Ascending aorta (tissue), 2 donors: Measurements from ENCODE around the gene ANAPC7. TPM values are rescaled to one million over a fixed set of nuclear protein-coding genes. Genes with fewer than 3 reads are reported as not detected.
A peak's percentile ranks its signal among the peaks of the same experiment; 100 is the strongest.
"Not testable (repeated sequence)": the region's sequence is repeated elsewhere in the genome, so short reads cannot be mapped to it uniquely, and the experiment has no call there.

Experiments
- DNase-seq, 2 donors: peaks; one replicate each; pipeline ENCODE4 v3.0.0-alpha.2; 2019; ENCODE audit warnings: low spot score in 2 of 2
- H3K27ac ChIP-seq, 2 donors: fragments of 200-600 bp; sonication (generic); one replicate each; pipeline ENCODE4 v1.5.1; 2016 to 2017; ENCODE audit warnings: mild to moderate bottlenecking in 1 of 2
- H3K27me3 ChIP-seq: fragments of 200-600 bp; sonication (generic); one replicate; pipeline ENCODE4 v1.5.1; 2017
- H3K36me3 ChIP-seq, 2 donors: fragments of 200-600 bp; sonication (generic); one replicate each; pipeline ENCODE4 v1.5.1; 2016
- H3K4me1 ChIP-seq, 2 donors: fragments of 200-600 bp; sonication (generic); one replicate each; pipeline ENCODE4 v1.5.1; 2016 to 2017; ENCODE audit warnings: mild to moderate bottlenecking in 1 of 2
- H3K4me3 ChIP-seq, 2 donors: fragments of 200-600 bp; sonication (generic); one replicate each; pipeline ENCODE4 v1.5.1; 2016 to 2017; ENCODE audit warnings: mild to moderate bottlenecking in 1 of 2
- H3K9me3 ChIP-seq, 2 donors: fragments of 200-600 bp; sonication (generic); one replicate each; pipeline ENCODE4 v1.5.1; 2016
- intact Hi-C: fragments of 100-400 bp; cut with DNase I; formaldehyde crosslinking; loops from one replicate; pipeline ENCODE4 v1.15.1; 2023
- total RNA-seq: library from RNA; depleted of rRNA; stranded (reverse); fragments of >200 nt; gene quantifications from one replicate; pipeline ENCODE4 v1.1.0, GENCODE V29; 2016
- TF ChIP-seq, protein P1 (sequence below), 3 experiments: fragments of 200-600 bp in 2 of 3; fragments of 450-650 bp in 1 of 3; sonication (generic) in 2 of 3; IDR thresholded peaks; one replicate each; pipeline ENCODE4 v1.5.1; 2016 to 2019; ENCODE audit warnings: antibody characterized with exemption in 3 of 3, mild to moderate bottlenecking in 1 of 3, moderate library complexity in 1 of 3

Gene ANAPC7
- total RNA-seq, 1 donor from 2014 or later = 34.7 TPM

DNA sequence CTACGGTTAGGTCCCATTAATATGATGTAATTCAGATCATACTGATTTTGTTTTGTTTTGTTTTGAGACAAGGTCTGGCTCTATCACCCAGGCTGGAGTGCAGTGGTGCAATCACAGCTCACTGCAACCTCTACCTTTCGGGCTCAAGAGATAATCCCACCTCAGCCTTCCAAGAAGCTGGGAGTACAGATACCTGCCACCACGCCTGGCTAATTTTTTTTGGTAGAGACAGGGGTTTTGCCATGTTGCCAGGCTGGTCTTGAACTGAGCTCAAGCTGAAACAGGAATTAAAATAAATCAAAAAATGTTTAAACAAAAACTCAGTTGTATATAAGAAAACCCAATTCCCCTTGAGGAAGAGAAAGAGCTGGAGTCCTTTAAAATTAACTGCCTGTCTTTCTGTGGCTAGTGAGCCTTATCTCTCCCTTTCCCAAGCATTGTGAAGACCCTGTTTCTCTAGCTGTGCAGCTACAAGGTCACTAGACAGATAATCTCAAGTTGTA, 17.7 kb upstream of the ANAPC7 start:
- no peak overlapping the region for H3K4me3 ChIP-seq
- TF ChIP-seq, protein P1, sequence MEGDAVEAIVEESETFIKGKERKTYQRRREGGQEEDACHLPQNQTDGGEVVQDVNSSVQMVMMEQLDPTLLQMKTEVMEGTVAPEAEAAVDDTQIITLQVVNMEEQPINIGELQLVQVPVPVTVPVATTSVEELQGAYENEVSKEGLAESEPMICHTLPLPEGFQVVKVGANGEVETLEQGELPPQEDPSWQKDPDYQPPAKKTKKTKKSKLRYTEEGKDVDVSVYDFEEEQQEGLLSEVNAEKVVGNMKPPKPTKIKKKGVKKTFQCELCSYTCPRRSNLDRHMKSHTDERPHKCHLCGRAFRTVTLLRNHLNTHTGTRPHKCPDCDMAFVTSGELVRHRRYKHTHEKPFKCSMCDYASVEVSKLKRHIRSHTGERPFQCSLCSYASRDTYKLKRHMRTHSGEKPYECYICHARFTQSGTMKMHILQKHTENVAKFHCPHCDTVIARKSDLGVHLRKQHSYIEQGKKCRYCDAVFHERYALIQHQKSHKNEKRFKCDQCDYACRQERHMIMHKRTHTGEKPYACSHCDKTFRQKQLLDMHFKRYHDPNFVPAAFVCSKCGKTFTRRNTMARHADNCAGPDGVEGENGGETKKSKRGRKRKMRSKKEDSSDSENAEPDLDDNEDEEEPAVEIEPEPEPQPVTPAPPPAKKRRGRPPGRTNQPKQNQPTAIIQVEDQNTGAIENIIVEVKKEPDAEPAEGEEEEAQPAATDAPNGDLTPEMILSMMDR (IDR thresholded peaks at IDR 0.05) = no peak
- DNase-seq = no peak
- no peaks in the 10 kb centered on the region for H3K4me1 ChIP-seq
- no peak overlapping the region for H3K27ac ChIP-seq
- no peaks in the 10 kb centered on the region for H3K27me3 ChIP-seq
- no peaks in the 10 kb centered on the region for H3K36me3 ChIP-seq
- intact Hi-C loops = no loop called here
- no peaks in the 10 kb centered on the region for H3K9me3 ChIP-seq

DNA sequence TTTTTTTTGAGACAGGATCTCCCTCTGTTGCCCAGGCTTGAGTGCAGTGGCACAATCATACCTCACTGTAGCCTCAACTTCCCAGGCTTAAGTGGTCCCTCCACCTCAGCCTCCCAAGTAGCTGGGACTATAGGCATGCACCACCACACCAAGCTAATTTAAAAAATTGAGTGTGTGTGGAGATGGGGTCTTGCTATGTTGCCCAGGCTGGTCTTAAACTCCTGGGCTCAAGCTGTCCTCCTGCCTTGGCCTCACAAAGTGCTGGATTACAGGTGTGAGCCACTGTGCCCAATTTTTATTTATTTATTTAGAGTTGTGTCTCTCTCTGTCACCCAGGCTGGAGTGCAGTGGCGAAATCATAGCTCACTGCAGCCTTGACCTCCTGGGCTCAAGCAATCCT, 17.1 kb upstream of the ANAPC7 start:
- intact Hi-C loops, H3K27ac ChIP-seq, DNase-seq, H3K9me3 ChIP-seq, H3K4me1 ChIP-seq, H3K36me3 ChIP-seq, H3K27me3 ChIP-seq, H3K4me3 ChIP-seq: not testable (repeated sequence)

DNA sequence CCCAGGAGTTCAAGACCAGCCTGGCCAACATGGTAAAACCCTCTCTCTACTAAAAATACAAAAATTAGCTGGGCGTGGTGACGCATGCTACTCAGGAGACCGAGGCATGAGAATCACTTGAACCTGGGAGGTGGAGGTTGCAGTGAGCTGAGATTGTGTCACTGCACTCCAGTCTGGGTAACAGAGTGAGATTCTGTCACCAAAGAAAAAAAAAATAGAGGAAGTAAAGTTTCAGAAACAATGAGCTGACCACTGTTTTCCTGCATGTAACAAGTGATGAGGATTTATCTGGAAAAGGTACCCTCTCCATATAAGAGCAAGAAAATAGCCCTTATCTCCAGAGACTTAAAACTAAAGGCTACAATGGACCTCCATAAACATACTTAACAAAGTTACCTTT, 13.6 kb upstream of the ANAPC7 start:
- H3K4me1 ChIP-seq, H3K27ac ChIP-seq, H3K27me3 ChIP-seq, H3K9me3 ChIP-seq, H3K4me3 ChIP-seq, intact Hi-C loops, DNase-seq, H3K36me3 ChIP-seq: not testable (repeated sequence)

DNA sequence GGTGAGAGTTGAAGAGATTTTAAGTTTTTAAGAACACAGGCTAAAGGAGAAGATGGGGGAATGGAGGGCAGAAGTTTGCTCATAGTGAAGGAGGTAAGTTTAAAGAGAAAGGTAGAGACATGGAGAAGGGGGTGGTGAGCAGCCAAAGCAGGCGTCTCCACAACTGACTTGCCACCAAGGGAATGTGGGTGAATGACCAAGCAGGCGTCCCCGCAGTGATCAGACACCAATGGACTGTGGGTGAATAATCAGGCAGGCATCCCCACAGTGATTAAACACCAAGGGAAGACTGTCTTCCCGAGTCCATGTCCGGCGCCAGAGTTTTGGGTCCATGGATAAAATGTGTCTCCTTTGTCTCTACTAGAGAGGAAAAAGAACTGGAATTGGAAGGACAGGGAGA, 6.6 kb upstream of the ANAPC7 start:
- H3K36me3 ChIP-seq, H3K4me3 ChIP-seq, H3K27ac ChIP-seq, H3K4me1 ChIP-seq, H3K27me3 ChIP-seq, DNase-seq, H3K9me3 ChIP-seq, intact Hi-C loops: not testable (repeated sequence)

DNA sequence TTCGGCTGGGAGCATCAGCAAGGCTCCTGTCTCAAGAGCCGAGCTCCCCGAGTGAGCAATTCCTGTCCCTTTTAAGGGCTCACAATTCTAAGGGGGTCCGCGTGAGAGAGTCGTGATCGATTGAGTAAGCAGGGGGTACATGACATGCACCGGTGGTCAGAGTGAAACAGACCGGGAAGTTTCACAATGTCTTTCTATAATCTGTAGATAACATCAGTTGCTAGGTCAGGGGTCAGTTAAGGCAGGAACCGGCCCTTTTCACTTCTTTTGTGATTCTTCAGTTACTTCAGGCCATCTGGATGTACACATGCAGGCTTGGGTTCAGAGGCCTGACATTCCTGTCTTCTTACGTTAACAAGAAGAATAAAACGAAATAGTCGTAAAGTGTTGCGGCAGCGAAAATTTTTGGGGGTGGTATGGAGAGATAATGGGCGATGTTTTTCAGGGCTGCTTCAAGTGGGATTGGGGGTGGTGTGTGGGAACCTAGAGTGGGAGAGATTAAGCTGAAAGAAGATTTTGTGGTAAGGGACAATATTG, 1.7 kb upstream of the ANAPC7 start:
- H3K27ac ChIP-seq, H3K4me3 ChIP-seq, H3K9me3 ChIP-seq, intact Hi-C loops, DNase-seq, H3K4me1 ChIP-seq, H3K27me3 ChIP-seq: not testable (repeated sequence)
- H3K36me3 ChIP-seq = peaks cover 6 to 12% of the 10 kb centered on the region in 2 donors

DNA sequence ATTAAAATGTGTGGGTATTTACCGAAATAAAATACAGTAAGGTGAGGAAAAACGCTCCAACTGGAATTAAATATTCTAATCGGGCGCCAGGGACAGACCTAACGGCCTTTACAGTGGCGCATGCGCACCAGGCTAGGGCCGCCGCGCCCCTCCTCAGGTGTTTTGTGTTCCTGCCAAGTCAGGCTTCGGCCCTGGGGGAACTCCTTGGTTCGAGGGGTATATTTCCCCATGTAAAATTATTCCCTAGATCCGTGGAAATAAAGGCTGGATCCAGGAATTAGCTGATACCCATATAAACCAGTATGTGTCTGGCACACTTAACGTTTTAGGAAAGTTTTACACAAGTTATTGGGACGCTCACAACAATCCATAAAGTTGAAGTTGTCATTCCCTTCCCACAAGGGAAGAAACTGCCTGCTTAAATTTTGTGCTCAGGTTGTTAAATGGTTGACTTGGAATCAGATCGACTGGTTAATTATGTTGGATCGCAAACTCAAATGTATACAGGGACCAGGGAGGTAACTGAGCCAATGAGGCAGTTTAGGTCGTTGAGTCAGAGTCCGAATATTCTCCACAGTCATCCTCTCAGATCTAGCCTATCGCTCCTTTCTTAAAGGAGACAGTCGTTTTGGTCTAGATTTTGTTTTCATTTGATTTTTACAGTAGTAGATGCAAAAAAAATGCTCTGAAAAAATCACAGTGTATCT, 621 bp upstream of the ANAPC7 start:
- H3K9me3 ChIP-seq = no peaks in the 10 kb centered on the region
- peaks cover 6 to 12% of the 10 kb centered on the region in 2 donors for H3K36me3 ChIP-seq
- no peaks in the 10 kb centered on the region for H3K27me3 ChIP-seq
- DNase-seq = peak in 1 of 2 donors; percentile 82
- peak overlapping the region; percentile 81 to 84 for H3K4me3 ChIP-seq
- TF ChIP-seq, protein P1 (IDR thresholded peaks at IDR 0.05) = no peak
- peak overlapping the region; percentile 84 to 93 for H3K27ac ChIP-seq
- peaks cover 0 to 8% of the 10 kb centered on the region in 2 donors for H3K4me1 ChIP-seq
- intact Hi-C loops = loop anchor here (2.0 kb wide), 1 partner anchor 65 kb away; the partner anchor contains the start of genes FAM216A and GPN3

DNA sequence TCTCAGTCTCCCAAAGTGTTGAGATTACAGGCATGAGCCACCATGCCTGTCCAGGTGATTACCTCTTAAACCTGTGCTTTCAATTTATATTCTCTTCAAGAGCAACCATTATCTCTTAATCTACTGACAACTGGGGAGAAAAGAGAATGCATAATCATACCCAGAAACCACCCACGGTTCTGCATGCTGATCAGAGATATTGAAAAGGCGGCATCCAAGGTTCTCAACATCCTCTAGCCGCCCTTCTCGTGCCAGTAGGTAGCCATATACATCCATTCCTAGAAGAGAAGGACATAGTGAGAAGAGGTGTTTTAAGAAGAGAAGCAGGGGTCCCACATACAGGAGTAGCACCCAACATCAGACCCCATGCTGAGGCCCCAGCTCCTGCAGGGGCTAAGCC, 20.8 kb downstream of the ANAPC7 start:
- intact Hi-C loops = no loop called here
- Histone ChIP-seq H3K4me3 (no peak overlapping the region), H3K9me3 (no peaks in the 10 kb centered on the region), H3K27ac (no peak overlapping the region), H3K36me3 (peaks cover 38 to 61% of the 10 kb centered on the region in 2 donors), H3K4me1 (peaks cover 0 to 15% of the 10 kb centered on the region in 2 donors), H3K27me3 (no peaks in the 10 kb centered on the region)
- DNase-seq = no peak
- TF ChIP-seq, protein P1 (IDR thresholded peaks at IDR 0.05) = no peak
